GM21515 (cell line): ENCODE data around the gene RAB3A.

Experiments
- ATAC-seq: cut with Tn5 transposase; IDR thresholded peaks from one replicate; pipeline ENCODE4 v1.9.1; 2021; ENCODE audit not compliant: unreplicated experiment

The RAB3A gene

GRCh38 chr19:18152817-18153555 lies 50.9 kb downstream of the RAB3A start, which contains the start of gene PIK3R2:
TSS of gene PIK3R2 (plus strand) at chr19:18153163. CDS start at chr19:18155880, 2,717 bp downstream.
- peak; percentile 62 for ATAC-seq

DNA sequence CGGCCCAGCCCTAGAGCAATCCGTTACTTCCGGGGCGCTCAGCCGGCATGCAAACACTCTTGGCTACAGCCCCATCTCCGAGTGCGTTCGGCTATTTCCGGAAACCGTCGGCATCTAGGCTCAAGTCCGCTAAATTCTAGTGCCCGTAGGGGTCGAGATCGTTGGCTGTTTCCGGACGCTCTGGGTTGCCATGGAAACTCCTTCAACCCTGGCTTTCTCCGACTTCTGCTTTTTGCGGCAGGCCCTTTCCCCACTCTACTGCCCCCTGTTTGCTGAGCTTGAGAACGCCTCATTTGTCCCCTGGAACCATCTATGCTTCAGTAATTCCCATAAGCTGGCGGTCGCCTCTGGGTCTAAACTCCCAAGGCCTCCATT lies 51.4 kb downstream of the RAB3A start:
- ATAC-seq, result peak; percentile 57

DNA sequence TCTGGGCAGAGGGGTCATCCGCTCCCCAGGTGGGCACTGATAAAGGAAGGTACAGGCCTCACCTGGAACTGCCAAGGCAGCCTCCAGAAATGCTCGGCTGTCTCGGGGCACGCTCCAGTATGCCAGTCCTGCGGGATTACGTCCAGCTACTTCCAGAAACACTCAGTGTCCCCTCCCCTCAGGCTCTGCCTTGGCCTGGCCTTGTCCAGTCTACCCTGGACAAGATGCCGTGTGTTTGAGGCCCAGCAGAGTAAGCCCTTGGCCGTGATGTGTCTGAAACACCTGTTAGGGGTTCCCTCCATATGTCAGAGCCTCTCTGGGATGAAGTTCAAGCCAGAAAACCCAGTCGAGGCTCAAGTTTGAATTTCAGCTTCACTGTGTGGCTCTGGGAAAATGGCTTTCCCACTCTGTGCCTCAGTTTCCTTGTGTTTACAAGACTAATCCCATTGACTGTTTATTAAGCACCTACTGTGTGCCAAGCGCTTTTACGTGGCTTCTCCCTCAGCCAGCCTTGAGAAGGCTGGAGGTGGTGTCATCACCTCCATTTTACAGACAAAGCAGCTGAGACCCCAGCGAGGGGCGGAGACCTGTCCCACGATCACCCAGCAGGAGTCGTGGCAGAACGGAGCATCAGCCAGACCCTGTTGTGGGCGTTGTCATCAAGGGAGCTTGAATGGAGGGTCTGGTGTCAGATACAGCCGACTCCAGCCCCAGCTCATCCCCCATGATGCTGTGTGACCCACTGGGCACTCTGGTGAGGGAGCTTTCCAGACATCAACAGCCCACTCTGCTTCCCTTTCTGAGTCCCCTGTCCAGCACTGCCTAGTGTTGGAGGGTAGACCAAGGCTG lies 52.8 kb downstream of the RAB3A start:
- ATAC-seq, result no peak

- ATAC-seq, result no peak
Observed at GRCh38 chr19:18149596-18149975, 54.3 kb downstream of the RAB3A start.

DNA sequence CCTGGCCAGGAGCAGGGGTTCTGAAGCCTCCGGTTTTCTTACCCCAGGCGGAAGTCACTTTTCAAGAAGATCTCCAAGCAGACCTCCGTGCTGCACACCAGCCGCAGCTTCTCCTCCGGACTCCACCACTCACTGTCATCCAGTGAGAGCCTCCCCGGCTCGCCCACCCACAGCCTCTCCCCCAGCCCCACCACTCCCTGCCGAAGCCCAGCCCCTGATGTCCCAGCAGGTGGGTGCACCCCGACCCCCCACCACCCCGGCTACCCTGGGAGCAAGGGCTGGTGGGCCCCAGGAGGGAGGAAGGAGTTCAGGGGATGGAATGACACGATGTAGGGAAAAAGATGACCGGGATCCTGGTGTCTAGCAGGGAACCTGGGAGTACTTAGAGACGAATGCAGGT lies 56.4 kb downstream of the RAB3A start:
- no peak for ATAC-seq
